GM18951 (cell line): Measurements from ENCODE around the gene BCAS3.
"Not testable (repeated sequence)": the region's sequence is repeated elsewhere in the genome, so short reads cannot be mapped to it uniquely, and the experiment has no call there.

ENCODE experiments used
- POLR2A ChIP-seq: IDR thresholded peaks from 4 replicates; pipeline ENCODE4 v1.6.1; 2011; ENCODE audit warnings: mild to moderate bottlenecking; ENCODE audit not compliant: insufficient read length, insufficient read depth; ENCODE audit errors: extremely low read depth
- in situ Hi-C: fragments of 300-500 bp; cut with MboI; formaldehyde crosslinking; loops from one replicate; pipeline ENCODE4 v1.12.0; 2022; ENCODE audit warnings: low sequenced_read_pairs, mixed read lengths, inconsistent platforms; ENCODE audit not compliant: unreplicated experiment

BCAS3 gene

DNA sequence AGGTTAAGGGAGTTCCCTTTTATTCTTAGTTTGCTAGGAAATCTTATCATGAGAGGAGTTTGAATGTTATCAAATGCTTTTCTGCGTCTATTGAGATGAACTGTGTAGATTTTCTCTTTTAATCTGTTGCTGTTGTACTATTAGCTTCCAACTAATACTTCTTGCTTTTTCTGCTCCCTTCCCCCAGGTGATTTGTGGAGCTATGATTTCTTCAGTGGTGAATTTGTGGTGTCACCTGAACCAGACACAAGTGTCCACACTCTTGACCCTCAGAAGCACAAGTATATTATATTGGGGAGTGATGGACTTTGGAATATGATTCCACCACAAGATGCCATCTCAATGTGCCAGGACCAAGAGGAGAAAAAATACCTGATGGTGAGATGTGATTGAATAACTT, 29.9 kb upstream of the BCAS3 start:
- in situ Hi-C loops, result loop anchor here (10.0 to 25.0 kb wide), 2 partner anchors 223 to 510 kb away; partner anchors contain the start of genes CA4 and CHCT1

GRCh38 chr17:60652454-60653247, 25.0 kb upstream of the BCAS3 start:
- in situ Hi-C loops, result no loop called here
- TF ChIP-seq POLR2A, result no peak

More for the DNA sequence above, 29.9 kb upstream of the BCAS3 start:
- no peak for TF ChIP-seq POLR2A

- in situ Hi-C loops, result no loop called here
- no peak for TF ChIP-seq POLR2A
These were observed 24.1 kb upstream of the BCAS3 start for GRCh38 chr17:60653569-60653968.

GRCh38 chr17:60656499-60656898, 21.2 kb upstream of the BCAS3 start:
- no peak for TF ChIP-seq POLR2A
- in situ Hi-C loops, result no loop called here

DNA sequence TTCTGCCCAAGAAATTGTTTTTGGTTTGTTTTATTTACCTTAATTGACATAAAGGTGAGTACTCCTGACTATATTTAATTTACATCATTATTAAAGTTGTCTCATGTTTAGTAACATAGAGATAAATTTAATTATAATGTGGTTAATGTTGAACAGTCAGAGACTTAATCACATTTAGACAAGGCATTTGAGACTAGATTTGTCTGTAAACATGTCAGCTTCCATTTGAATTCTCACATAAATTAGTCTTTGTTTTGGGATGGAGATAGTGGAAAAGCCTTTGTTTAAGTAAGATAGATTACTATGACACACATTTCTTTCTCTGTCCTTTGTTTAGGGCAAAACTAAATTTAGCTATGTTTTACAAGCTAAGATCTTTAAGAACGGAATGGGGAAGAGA, 18.5 kb upstream of the BCAS3 start:
- in situ Hi-C loops, result no loop called here
- TF ChIP-seq POLR2A, result no peak

GRCh38 chr17:60661489-60661888, 16.2 kb upstream of the BCAS3 start:
- TF ChIP-seq POLR2A, result no peak
- in situ Hi-C loops, result no loop called here

GRCh38 chr17:60664022-60664421, 13.6 kb upstream of the BCAS3 start:
- in situ Hi-C loops, result no loop called here
- TF ChIP-seq POLR2A, result no peak

GRCh38 chr17:60665602-60666001, 12.0 kb upstream of the BCAS3 start:
- in situ Hi-C loops, result no loop called here
- TF ChIP-seq POLR2A, result no peak

DNA sequence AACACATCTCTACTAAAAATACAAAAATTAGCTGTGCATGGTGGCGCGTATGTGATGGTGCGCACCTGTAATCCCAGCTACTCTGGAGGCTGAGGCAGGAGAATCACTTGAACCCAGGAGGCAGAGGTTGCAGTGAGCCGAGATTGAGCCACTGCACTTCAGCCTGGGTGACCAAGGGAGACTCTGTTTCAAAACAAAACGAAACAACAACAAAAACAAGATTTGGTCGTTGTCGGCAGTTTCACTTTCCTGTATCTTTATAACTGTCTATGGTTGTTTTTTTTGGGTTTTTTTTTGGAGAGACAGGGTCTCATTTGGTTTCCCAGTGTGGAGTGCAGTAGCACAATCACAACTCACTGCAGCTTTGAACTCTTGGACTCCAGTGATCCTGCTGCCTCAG, 8.9 kb upstream of the BCAS3 start:
- in situ Hi-C loops, result not testable (repeated sequence)

GRCh38 chr17:60671482-60671881, 6.2 kb upstream of the BCAS3 start:
- no peak for TF ChIP-seq POLR2A
- in situ Hi-C loops, result no loop called here

DNA sequence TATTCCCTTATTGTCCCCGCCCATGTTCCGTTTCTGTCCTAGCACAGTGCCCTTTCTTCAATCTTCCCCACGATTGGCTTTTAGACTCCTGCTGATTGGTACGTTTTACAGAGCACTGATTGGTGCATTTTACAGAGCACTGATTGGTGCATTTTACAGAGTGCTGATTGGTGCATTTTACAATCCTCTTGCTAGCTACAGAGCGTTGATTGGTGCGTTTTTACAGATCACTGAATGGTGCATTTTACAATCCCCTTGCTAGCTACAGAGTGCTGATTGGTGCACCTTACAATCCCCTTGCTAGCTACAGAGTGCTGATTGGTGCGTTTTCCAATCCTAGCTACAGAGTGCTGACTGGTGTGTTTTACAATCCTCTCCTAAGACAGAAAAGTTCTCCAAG, 3.0 kb upstream of the BCAS3 start:
- in situ Hi-C loops, result not testable (repeated sequence)

DNA sequence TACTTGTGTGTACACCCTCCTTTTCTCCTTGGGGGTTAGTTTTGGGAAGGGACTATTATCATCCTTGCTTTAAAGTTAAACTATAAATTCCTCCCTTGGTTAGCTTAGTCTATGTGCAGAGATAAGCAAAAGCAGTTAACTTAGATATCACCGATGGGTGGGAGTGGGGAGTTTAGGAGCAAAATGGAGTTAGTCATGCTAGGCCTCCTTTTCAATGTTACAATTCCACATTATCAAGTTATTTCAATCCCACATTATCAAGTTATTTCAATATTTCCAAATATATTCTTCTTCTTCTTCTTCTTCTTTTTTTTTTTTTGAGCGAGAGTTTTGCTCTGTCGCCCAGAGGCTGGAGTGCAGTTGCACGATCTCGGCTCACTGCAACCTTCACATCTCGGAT, 1.7 kb upstream of the BCAS3 start:
- in situ Hi-C loops, result no loop called here

GRCh38 chr17:60676758-60677307, 818 bp upstream of the BCAS3 start:
- in situ Hi-C loops, result no loop called here
- TF ChIP-seq POLR2A, result peak; percentile 48

More for the DNA sequence above, 1.7 kb upstream of the BCAS3 start:
- no peak for TF ChIP-seq POLR2A

GRCh38 chr17:60678118-60678444, 430 bp downstream of the BCAS3 start:
- no peak for TF ChIP-seq POLR2A
- in situ Hi-C loops, result no loop called here
